ENCODE measurements around the gene CHRDL2.
"Not testable (repeated sequence)": the region's sequence is repeated elsewhere in the genome, so short reads cannot be mapped to it uniquely, and the experiment has no call there.

Gene CHRDL2

GRCh38 chr11:74663315-74663714 lies 67.9 kb downstream of the CHRDL2 start:
- DNase-seq, result no peak

GRCh38 chr11:74662487-74663103 lies 68.6 kb downstream of the CHRDL2 start:
- DNase-seq, result no peak

GRCh38 chr11:74659124-74659523 lies 72.1 kb downstream of the CHRDL2 start:
- DNase-seq, result not testable (repeated sequence)

GRCh38 chr11:74654976-74655375 lies 76.2 kb downstream of the CHRDL2 start:
- no peak for DNase-seq

- DNase-seq, result peak; percentile 99
Measured at GRCh38 chr11:74650498-74650897, 80.7 kb downstream of the CHRDL2 start.

- no peak for DNase-seq
Measured at GRCh38 chr11:74648894-74649293, 82.3 kb downstream of the CHRDL2 start.

GRCh38 chr11:74647831-74648230 lies 83.4 kb downstream of the CHRDL2 start:
- no peak for DNase-seq

- no peak for DNase-seq
Measured at GRCh38 chr11:74647404-74647803, 83.8 kb downstream of the CHRDL2 start.

- no peak for DNase-seq
Measured at GRCh38 chr11:74646954-74647353, 84.3 kb downstream of the CHRDL2 start.
